Activated T-cell treated with anti-CD3 and anti-CD28 coated beads, Interleukin-2, amount 50 U/mL, for 72 hours (primary cell): ENCODE data around the gene KIF1C. TPM values are rescaled to one million over a fixed set of nuclear protein-coding genes. Genes with fewer than 3 reads are reported as not detected.
"Not testable (repeated sequence)": the region's sequence is repeated elsewhere in the genome, so short reads cannot be mapped to it uniquely, and the experiment has no call there.

ENCODE experiments used
- ATAC-seq, 2 donors: fragments of 150-1000 bp; cut with Tn5 transposase; replicated peaks in 1 of 2; 2 replicates each; pipeline ENCODE4 v1.10.0; 2021; ENCODE audit warnings: moderate library complexity in 2 of 2, mild to moderate bottlenecking in 1 of 2
- DNase-seq, 2 donors: peaks; one replicate each; pipeline ENCODE4 v3.0.0; 2021 to 2022; ENCODE audit warnings: mixed read lengths in 1 of 2
- H3K27ac Mint-ChIP-seq: one replicate; pipeline ENCODE4 v1.8.0; 2022; ENCODE audit warnings: mild to moderate bottlenecking, moderate library complexity, mixed read lengths
- H3K27me3 Mint-ChIP-seq: one replicate; pipeline ENCODE4 v1.8.0; 2022; ENCODE audit warnings: low read depth, mixed read lengths
- H3K36me3 Mint-ChIP-seq, 2 donors: one replicate each; pipeline ENCODE4 v1.8.0; 2022; ENCODE audit warnings: mixed read lengths in 2 of 2, mild to moderate bottlenecking in 1 of 2; ENCODE audit not compliant: insufficient read depth in 2 of 2
- H3K4me1 Mint-ChIP-seq: one replicate; pipeline ENCODE4 v1.8.0; 2022; ENCODE audit warnings: low read depth, mixed read lengths
- H3K4me3 Mint-ChIP-seq, 2 donors: one replicate each; pipeline ENCODE4 v1.8.0; 2022; ENCODE audit warnings: mild to moderate bottlenecking in 2 of 2, mixed read lengths in 2 of 2, moderate library complexity in 2 of 2
- H3K9me3 Mint-ChIP-seq, 2 donors: one replicate each; pipeline ENCODE4 v1.8.0; 2022; ENCODE audit warnings: mixed read lengths in 2 of 2
- total RNA-seq, 2 donors: library from RNA; stranded (reverse); gene quantifications; one replicate each; pipeline ENCODE4 v1.2.3, GENCODE V29; 2022

KIF1C gene
- total RNA-seq, 2 donors from 2014 or later: 38.3 to 41.3 TPM

- Mint-ChIP-seq H3K9me3 (no peaks in the 10 kb centered on the region), H3K4me3 (no peak overlapping the region), H3K36me3 (no peaks in the 10 kb centered on the region), H3K27me3 (no peaks in the 10 kb centered on the region), H3K4me1 (peaks cover 19% of the 10 kb centered on the region), H3K27ac (no peak overlapping the region)
- DNase-seq: no peak
- ATAC-seq: no peak
Observed at GRCh38 chr17:5027299-5027698, 29.5 kb downstream of the KIF1C start.

- Mint-ChIP-seq H3K36me3 (no peaks in the 10 kb centered on the region), H3K9me3 (no peaks in the 10 kb centered on the region), H3K4me3 (no peak overlapping the region), H3K4me1 (peaks cover 19% of the 10 kb centered on the region), H3K27me3 (no peaks in the 10 kb centered on the region), H3K27ac (no peak overlapping the region)
- DNase-seq: no peak
- ATAC-seq: no peak
Observed at GRCh38 chr17:5027916-5028315, 30.2 kb downstream of the KIF1C start.

- H3K36me3 Mint-ChIP-seq, ATAC-seq, DNase-seq, H3K27me3 Mint-ChIP-seq, H3K27ac Mint-ChIP-seq, H3K9me3 Mint-ChIP-seq: not testable (repeated sequence)
- peaks cover 19% of the 10 kb centered on the region for H3K4me1 Mint-ChIP-seq
- peak overlapping the region in 1 of 2 donors; percentile 92 for H3K4me3 Mint-ChIP-seq
Observed at GRCh38 chr17:5030168-5030567, 32.4 kb downstream of the KIF1C start.

- Mint-ChIP-seq H3K27ac (peak overlapping the region; percentile 95), H3K4me1 (peaks cover 19% of the 10 kb centered on the region), H3K4me3 (peak overlapping the region; percentile 84 to 92), H3K36me3 (no peaks in the 10 kb centered on the region), H3K27me3 (peaks cover 5% of the 10 kb centered on the region), H3K9me3 (no peaks in the 10 kb centered on the region)
- DNase-seq (peak; percentile 85 to 86), ATAC-seq (peak; percentile 89)
Observed at GRCh38 chr17:5031365-5032082, 33.8 kb downstream of the KIF1C start.

- peaks cover 5% of the 10 kb centered on the region for H3K27me3 Mint-ChIP-seq
- DNase-seq: no peak
- ATAC-seq: no peak
- H3K4me1 Mint-ChIP-seq: peaks cover 19% of the 10 kb centered on the region
- no peaks in the 10 kb centered on the region for H3K9me3 Mint-ChIP-seq
- H3K4me3 Mint-ChIP-seq: no peak overlapping the region
- no peak overlapping the region for H3K27ac Mint-ChIP-seq
- no peaks in the 10 kb centered on the region for H3K36me3 Mint-ChIP-seq
Observed at GRCh38 chr17:5032865-5033264, 35.1 kb downstream of the KIF1C start.

- Mint-ChIP-seq H3K27me3 (peaks cover 5% of the 10 kb centered on the region), H3K9me3 (no peaks in the 10 kb centered on the region)
Observed at GRCh38 chr17:5033352-5034015, 35.7 kb downstream of the KIF1C start.

GRCh38 chr17:5034063-5034462, 36.3 kb downstream of the KIF1C start:
- Mint-ChIP-seq H3K36me3 (no peaks in the 10 kb centered on the region), H3K27me3 (peaks cover 5% of the 10 kb centered on the region), H3K27ac (no peak overlapping the region), H3K4me3 (no peak overlapping the region), H3K9me3 (no peaks in the 10 kb centered on the region), H3K4me1 (peaks cover 19% of the 10 kb centered on the region)
- ATAC-seq: no peak
- no peak for DNase-seq

More at GRCh38 chr17:5033352-5034015, 35.7 kb downstream of the KIF1C start:
- H3K4me3 Mint-ChIP-seq: no peak overlapping the region
- no peak for ATAC-seq
- H3K4me1 Mint-ChIP-seq: peaks cover 19% of the 10 kb centered on the region
- H3K36me3 Mint-ChIP-seq: no peaks in the 10 kb centered on the region
- DNase-seq: no peak
- no peak overlapping the region for H3K27ac Mint-ChIP-seq

- Mint-ChIP-seq H3K9me3 (no peaks in the 10 kb centered on the region), H3K27me3 (peaks cover 5% of the 10 kb centered on the region), H3K27ac (no peak overlapping the region), H3K4me3 (peak overlapping the region in 1 of 2 donors; percentile 20), H3K36me3 (no peaks in the 10 kb centered on the region), H3K4me1 (peaks cover 19% of the 10 kb centered on the region)
- DNase-seq (no peak), ATAC-seq (no peak)
Observed at GRCh38 chr17:5034651-5035050, 36.9 kb downstream of the KIF1C start.

- H3K4me1 Mint-ChIP-seq: peaks cover 18% of the 10 kb centered on the region
- H3K9me3 Mint-ChIP-seq: no peaks in the 10 kb centered on the region
- peak within 1 kb of the TSS in 1 of 2 donors; percentile 20 for H3K4me3 Mint-ChIP-seq
- no peak for ATAC-seq
- H3K27me3 Mint-ChIP-seq: peaks cover 5% of the 10 kb centered on the region
- no peaks in the 10 kb centered on the region for H3K36me3 Mint-ChIP-seq
- H3K27ac Mint-ChIP-seq: no peak within 1 kb of the TSS
- no peak for DNase-seq
Observed at GRCh38 chr17:5035315-5035714, 37.6 kb downstream of the KIF1C start, which contains the start of gene SLC52A1. Gene SLC52A1, minus strand, starts transcription at chr17:5035426. Its CDS starts 820 bp downstream, at chr17:5034606.

GRCh38 chr17:5042157-5043022, 44.6 kb downstream of the KIF1C start:
- peak in 1 of 2 donors; percentile 69 for ATAC-seq
- peaks cover 2% of the 10 kb centered on the region in 2 donors for H3K36me3 Mint-ChIP-seq
- peaks cover 26% of the 10 kb centered on the region for H3K4me1 Mint-ChIP-seq
- peak in 1 of 2 donors; percentile 39 for DNase-seq
- no peaks in the 10 kb centered on the region for H3K27me3 Mint-ChIP-seq
- peaks cover 2 to 4% of the 10 kb centered on the region in 2 donors for H3K9me3 Mint-ChIP-seq
- peak overlapping the region; percentile 93 for H3K27ac Mint-ChIP-seq
- H3K4me3 Mint-ChIP-seq: peak overlapping the region; percentile 81 to 83

- Mint-ChIP-seq H3K27me3 (no peaks in the 10 kb centered on the region), H3K9me3 (peaks cover 2 to 4% of the 10 kb centered on the region in 2 donors), H3K4me1 (peaks cover 37% of the 10 kb centered on the region), H3K36me3 (peaks cover 2% of the 10 kb centered on the region in 2 donors), H3K4me3 (peak overlapping the region in 1 of 2 donors; percentile 83), H3K27ac (peak overlapping the region; percentile 68)
- ATAC-seq: no peak
- no peak for DNase-seq
Observed at GRCh38 chr17:5043524-5043923, 45.8 kb downstream of the KIF1C start.

- Mint-ChIP-seq H3K9me3 (peaks cover 2 to 4% of the 10 kb centered on the region in 2 donors), H3K27ac (no peak overlapping the region), H3K36me3 (peaks cover 2% of the 10 kb centered on the region in 2 donors), H3K4me3 (no peak overlapping the region), H3K27me3 (no peaks in the 10 kb centered on the region), H3K4me1 (peaks cover 45% of the 10 kb centered on the region)
- DNase-seq (no peak), ATAC-seq (no peak)
Observed at GRCh38 chr17:5044630-5045029, 46.9 kb downstream of the KIF1C start.

- H3K27me3 Mint-ChIP-seq: no peaks in the 10 kb centered on the region
Observed at GRCh38 chr17:5045496-5045895, 47.7 kb downstream of the KIF1C start.

More at GRCh38 chr17:5045496-5045895, 47.7 kb downstream of the KIF1C start:
- DNase-seq (no peak), ATAC-seq (no peak)
- Mint-ChIP-seq H3K36me3 (peaks cover 2% of the 10 kb centered on the region in 2 donors), H3K9me3 (peaks cover 2 to 4% of the 10 kb centered on the region in 2 donors), H3K27ac (no peak overlapping the region), H3K4me1 (peaks cover 47% of the 10 kb centered on the region), H3K4me3 (peak overlapping the region in 1 of 2 donors; percentile 54)
